Cerebellar nuclear complex (tissue), 1 donor: ENCODE data around the gene HOXC9.
"Not testable (repeated sequence)": the region's sequence is repeated elsewhere in the genome, so short reads cannot be mapped to it uniquely, and the experiment has no call there.

Experiments
- DNase-seq, 2 experiments: peaks; one replicate each; lab custom pipeline; 2025; lab: John Stamatoyannopoulos, UW

HOXC9 gene

GRCh38 chr12:54040148-54040494 lies 40.2 kb downstream of the HOXC9 start:
- no peak for DNase-seq

- no peak for DNase-seq
These were observed 40.7 kb downstream of the HOXC9 start for GRCh38 chr12:54040648-54041047.

GRCh38 chr12:54041097-54041690 lies 41.2 kb downstream of the HOXC9 start:
- no peak for DNase-seq

GRCh38 chr12:54042033-54042432 lies 42.1 kb downstream of the HOXC9 start:
- DNase-seq: not testable (repeated sequence)

GRCh38 chr12:54042970-54043853 lies 43.3 kb downstream of the HOXC9 start:
- DNase-seq: no peak

- no peak for DNase-seq
These were observed 44.6 kb downstream of the HOXC9 start for GRCh38 chr12:54044425-54045103.

- DNase-seq: no peak
These were observed 45.4 kb downstream of the HOXC9 start for GRCh38 chr12:54045401-54045800.

- DNase-seq: no peak
These were observed 46.0 kb downstream of the HOXC9 start for GRCh38 chr12:54045868-54046521.

GRCh38 chr12:54046809-54047159 lies 46.8 kb downstream of the HOXC9 start:
- DNase-seq: no peak

GRCh38 chr12:54047160-54047963 lies 47.4 kb downstream of the HOXC9 start:
- no peak for DNase-seq

GRCh38 chr12:54047964-54048303 lies 48.0 kb downstream of the HOXC9 start:
- DNase-seq: no peak

- DNase-seq: no peak
These were observed 48.6 kb downstream of the HOXC9 start for GRCh38 chr12:54048406-54049093.

- DNase-seq: no peak
These were observed 49.1 kb downstream of the HOXC9 start for GRCh38 chr12:54049108-54049507.

- DNase-seq: no peak
These were observed 50.5 kb downstream of the HOXC9 start for GRCh38 chr12:54050482-54050810.

- DNase-seq: no peak
These were observed 51.3 kb downstream of the HOXC9 start for GRCh38 chr12:54051026-54051842.

GRCh38 chr12:54051874-54052437 lies 52.0 kb downstream of the HOXC9 start:
- no peak for DNase-seq

- no peak for DNase-seq
These were observed 52.6 kb downstream of the HOXC9 start for GRCh38 chr12:54052438-54053002.
